Putamen (tissue), 1 donor: Measurements from ENCODE around the gene ZYX.
"Not testable (repeated sequence)": the region's sequence is repeated elsewhere in the genome, so short reads cannot be mapped to it uniquely, and the experiment has no call there.

Experiments used
- DNase-seq: peaks from one replicate; pipeline ENCODE4 v3.0.0-alpha.2; 2016; ENCODE audit warnings: low spot score

The ZYX gene

GRCh38 chr7:143384661-143385631 lies 3.8 kb downstream of the ZYX start:
- no peak for DNase-seq

GRCh38 chr7:143385891-143386781 lies 5.0 kb downstream of the ZYX start:
- DNase-seq, result no peak

GRCh38 chr7:143387156-143387975 lies 6.2 kb downstream of the ZYX start:
- DNase-seq, result no peak

GRCh38 chr7:143388051-143388450 lies 6.9 kb downstream of the ZYX start:
- no peak for DNase-seq

- no peak for DNase-seq
Measured at GRCh38 chr7:143388491-143389101, 7.5 kb downstream of the ZYX start.

GRCh38 chr7:143389316-143390103 lies 8.4 kb downstream of the ZYX start:
- DNase-seq, result no peak

GRCh38 chr7:143390104-143390772 lies 9.1 kb downstream of the ZYX start:
- no peak for DNase-seq

GRCh38 chr7:143390773-143391317 lies 9.7 kb downstream of the ZYX start:
- DNase-seq, result no peak

- no peak for DNase-seq
Measured at GRCh38 chr7:143391462-143392404, 10.6 kb downstream of the ZYX start.

- not testable (repeated sequence) for DNase-seq
Measured at GRCh38 chr7:143392427-143392826, 11.3 kb downstream of the ZYX start.

GRCh38 chr7:143392875-143393266 lies 11.7 kb downstream of the ZYX start:
- no peak for DNase-seq

- DNase-seq, result no peak
Measured at GRCh38 chr7:143393267-143394041, 12.3 kb downstream of the ZYX start.

GRCh38 chr7:143394068-143394467 lies 12.9 kb downstream of the ZYX start:
- no peak for DNase-seq

GRCh38 chr7:143394777-143395176 lies 13.6 kb downstream of the ZYX start:
- no peak for DNase-seq

GRCh38 chr7:143395187-143396149 lies 14.3 kb downstream of the ZYX start:
- DNase-seq, result no peak

- DNase-seq, result no peak
Measured at GRCh38 chr7:143396182-143396581, 15.0 kb downstream of the ZYX start.
